TTC549 (cell line): ENCODE data around the gene HK2.
"Not testable (repeated sequence)": the region's sequence is repeated elsewhere in the genome, so short reads cannot be mapped to it uniquely, and the experiment has no call there.

Source experiments
- FAIRE-seq: peaks from 2 replicates; lab custom pipeline; 2012; peaks lifted over from hg19 to GRCh38; lab: Jason Lieb, UNC

Gene HK2

DNA sequence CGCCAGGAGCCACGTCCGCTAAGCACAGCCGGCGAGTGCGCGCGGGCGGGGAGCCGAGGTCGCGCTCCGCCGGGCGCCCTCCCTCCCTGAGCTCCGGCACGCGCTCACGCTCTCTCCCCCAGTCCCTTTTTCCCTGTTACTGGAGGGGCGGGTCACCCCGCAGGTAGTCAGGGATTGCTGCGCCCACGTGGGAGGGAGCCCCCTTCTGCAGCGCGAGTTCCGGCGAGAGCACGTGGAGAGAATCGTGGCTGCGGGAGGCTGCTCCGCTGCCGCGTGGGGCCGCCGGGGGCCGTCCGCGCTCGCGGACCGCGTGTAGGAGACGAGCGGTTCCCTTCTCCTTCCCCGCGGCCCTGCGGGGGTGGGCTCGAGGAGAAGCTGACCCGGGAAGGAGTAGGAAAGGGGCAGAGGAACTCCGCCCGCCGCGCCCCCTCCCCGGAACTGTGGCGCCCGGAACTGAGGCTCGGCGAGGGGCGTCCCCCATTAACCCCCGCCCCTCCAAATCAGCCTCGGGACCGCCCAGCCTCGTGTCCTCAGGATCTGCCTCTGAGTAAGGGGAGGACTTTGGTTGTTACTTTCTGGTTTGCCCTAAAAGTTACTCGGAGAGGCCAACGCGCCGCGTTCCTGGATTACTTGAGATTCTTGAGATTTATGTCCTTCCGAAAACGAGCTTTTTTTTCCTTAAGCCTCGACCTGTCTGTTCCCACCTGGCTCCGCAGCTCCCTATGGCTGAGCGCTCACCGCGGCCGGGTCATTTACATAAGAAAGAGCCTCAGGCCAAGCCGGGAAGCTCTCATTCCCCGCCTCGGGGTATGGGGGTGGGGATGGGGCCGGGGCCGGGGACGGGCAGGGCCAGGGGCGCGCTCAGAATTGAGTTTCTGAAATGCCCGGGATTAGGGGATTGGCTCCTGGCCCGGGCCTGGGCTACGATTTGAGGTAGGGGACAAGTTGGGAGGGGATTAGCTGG is 1.1 kb downstream of the HK2 start:
- FAIRE-seq, result no peak

GRCh38 chr2:74835831-74836674 is 2.1 kb downstream of the HK2 start:
- no peak for FAIRE-seq

GRCh38 chr2:74836675-74837401 is 2.9 kb downstream of the HK2 start:
- FAIRE-seq, result no peak

GRCh38 chr2:74841641-74842040 is 7.7 kb downstream of the HK2 start:
- FAIRE-seq, result no peak

DNA sequence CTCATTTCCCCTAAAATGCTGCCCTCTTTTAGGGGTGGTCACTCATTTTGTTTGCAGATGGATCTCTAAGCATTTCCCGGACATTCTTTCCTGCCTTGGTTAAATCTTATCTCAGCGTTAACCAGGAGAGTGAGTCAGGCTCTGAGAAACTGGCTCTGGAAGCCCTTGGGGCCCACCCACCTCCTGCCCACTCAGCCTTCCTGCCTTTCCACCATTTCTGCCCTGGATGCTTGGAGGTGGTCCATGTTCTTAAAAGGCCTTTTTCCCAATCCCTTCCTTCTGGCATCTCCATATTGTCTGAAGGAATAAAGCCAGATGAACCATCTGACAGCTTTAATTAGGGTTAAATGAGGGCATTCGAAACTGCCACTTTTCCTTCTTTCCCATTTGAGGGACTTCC is 9.5 kb downstream of the HK2 start:
- no peak for FAIRE-seq

DNA sequence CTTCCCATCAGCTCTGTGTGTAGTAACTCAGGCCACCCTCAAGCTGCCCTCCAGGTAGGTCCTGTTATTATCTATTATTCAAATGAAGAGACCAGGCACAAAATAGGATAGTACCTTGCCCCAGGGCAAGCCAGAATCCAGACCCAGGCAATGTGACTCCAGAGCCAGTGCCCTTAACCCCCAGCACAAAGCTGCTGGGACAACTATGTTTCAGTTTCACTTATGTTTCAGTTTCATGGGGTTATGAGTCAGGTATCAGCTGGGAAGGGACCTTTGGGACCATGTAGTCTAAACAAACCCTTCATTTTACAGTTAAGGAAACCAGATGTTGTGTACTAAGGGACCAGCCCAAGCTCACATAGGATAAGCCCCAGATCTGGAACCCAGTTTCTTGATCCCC is 10.0 kb downstream of the HK2 start:
- no peak for FAIRE-seq

GRCh38 chr2:74844752-74845151 is 10.8 kb downstream of the HK2 start:
- no peak for FAIRE-seq

- no peak for FAIRE-seq
Measured at GRCh38 chr2:74845217-74845751, 11.4 kb downstream of the HK2 start.

DNA sequence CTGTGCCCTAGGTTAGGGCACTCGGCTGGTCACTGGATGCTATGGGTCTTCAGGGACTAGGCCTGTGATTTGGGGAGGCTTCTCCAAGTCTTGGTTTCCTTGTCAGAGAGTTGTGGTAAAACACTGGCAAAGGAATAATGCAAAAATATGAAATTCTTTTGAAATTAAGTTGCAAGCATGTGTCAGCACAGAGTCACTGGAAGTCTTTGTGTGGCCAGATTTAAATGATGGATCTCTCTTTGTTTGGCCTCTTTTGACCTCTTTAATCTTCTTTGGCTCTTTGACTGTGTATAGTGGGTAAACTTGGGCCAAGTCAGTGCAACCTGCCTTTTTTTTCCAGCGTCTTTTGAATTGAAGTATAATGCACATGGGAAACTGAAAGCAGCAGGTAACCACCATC is 12.1 kb downstream of the HK2 start:
- FAIRE-seq, result no peak

GRCh38 chr2:74846481-74846880 is 12.6 kb downstream of the HK2 start:
- no peak for FAIRE-seq

GRCh38 chr2:74847070-74847858 is 13.3 kb downstream of the HK2 start:
- no peak for FAIRE-seq

DNA sequence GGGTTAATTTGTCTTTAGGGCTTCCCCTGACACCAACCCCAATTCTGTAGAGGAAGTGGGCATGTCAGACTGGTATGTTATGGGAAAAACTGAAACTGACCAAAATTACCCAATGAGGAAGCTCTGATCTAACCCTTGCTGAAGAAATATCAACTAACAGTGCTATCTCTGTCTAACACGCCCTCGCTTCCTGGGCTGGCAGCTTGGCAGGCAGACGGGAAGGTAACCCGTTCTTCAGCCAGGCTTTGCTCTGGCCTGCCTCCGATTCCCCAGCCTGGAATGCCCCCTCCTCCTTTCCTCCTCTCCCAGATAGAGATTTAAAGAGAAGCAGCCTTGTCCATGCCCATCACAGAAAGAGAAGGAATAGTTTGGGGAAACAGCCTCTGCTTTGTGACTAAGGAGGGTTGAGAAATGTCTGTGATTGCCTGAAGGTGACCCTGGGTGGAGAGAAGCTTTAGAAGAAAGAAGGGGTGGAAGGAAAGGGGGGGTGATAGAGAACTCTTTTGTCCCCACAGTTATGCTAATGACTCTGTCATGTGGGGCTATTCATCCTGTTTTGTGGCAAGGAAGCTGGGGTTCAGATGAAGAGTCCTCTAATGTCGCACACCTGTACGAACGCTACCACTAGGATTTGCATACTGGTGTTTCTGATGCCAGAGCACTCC is 15.4 kb downstream of the HK2 start:
- no peak for FAIRE-seq

DNA sequence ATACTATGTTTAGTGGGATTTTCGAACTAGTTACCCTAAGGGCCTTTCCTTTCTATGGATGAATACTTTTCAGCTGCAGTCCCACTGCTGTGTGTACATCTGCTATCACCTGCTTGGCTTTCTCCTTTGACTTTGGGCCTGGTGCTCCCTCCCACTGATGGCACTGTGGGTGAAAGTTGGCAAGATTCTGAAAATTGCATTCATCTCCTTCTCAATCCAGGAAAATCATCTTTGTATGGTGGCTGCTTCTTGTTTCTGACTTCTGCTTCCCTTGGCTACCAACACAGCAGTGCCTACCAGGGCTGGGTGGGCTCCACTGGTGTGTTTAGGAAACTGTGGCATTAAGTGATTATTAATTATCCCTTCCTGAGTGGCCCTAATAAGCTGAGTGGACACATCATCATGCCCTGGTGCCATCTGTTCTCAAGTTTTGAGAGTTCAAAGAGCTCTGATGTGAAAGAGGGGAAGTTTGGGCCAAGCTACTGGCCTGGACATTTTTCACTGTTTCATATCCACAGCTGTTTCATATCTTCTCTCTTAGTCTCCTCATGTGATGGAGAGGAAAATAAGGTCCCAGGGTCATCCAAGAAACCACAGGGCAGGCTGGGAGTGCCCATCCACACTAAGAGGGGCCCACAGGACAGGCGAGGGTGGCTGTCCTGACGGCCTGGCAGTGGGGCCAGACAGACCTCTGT is 16.7 kb downstream of the HK2 start:
- FAIRE-seq, result no peak

DNA sequence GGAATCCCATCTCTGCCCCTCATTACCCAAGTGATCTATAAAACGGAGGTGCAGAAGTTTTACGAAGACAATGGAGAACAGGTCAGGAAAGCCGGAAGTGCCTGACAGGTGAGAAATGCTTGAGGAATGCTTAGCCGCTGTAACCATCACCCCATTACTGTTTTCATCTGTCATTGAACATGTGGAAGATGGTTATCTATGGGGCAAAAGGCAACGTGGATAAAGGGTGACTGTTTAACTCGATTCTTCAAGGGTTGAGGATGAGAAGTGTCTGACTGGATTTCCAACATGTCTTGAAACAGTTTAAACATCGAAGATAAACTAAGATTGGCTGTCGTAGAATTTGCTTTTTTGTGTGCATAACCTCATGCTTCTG is 17.3 kb downstream of the HK2 start:
- FAIRE-seq, result no peak

DNA sequence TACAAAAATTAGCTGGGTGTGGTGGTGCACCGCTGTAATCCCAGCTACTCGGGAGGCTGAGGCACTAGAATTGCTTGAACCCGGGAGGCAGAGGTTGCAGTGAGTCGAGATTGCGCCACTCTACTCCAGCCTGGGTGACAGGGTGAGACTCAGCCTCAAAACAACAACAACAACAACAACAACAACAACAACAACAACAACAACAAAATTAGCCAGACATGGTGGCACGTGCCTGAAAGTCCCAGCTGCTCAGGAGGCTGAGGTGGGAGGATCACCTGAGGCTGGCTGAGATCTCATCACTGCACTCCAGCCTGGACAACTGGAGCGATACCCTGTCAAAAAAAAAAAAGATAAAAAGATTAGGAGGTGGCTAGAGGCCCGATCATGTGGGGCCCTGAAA is 19.4 kb downstream of the HK2 start:
- FAIRE-seq, result not testable (repeated sequence)

DNA sequence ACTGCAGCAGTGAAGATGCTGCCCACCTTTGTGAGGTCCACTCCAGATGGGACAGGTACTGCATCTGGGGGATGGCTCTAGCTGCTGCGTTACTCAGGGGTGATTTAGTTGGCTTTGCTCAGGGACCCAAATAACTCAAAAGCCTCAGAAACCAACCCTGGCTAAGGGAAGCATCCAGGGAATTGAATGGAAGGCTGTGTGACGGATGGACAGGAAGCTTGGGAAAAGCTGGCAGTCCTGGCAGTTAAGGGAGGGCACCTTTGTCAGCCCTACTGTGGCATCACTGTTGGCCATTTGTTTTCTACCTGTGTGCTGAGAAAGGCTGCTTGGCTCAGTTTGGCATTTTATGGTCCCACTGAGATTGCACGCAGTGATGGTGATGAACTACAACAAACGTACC is 20.5 kb downstream of the HK2 start:
- no peak for FAIRE-seq

DNA sequence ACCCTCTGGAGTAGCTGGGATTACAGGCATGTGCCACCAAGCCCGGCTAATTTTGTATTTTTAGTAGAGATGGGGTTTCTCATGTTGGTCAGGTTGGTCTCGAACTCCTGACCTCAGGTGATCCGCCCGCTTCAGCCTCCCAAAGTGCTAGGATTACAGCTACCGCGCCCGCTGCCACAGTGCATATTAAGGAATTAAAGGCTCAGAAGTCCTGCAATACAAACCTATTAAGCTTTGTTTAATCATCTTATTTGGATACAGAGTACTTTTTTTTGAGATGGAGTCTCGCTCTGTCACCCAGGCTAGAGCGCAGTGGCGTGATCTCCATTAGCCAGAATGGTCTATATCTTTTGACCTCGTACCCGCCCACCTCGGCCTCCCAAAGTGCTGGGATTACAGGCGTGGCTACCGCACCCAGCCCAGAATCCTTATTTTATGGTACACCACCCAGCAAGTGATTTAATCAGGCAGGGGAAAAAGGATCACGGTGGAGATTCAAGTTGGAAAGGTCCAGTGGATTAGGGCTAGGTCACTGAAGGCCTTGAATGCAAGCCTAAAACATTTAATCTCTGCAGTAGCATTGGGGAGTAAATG is 21.3 kb downstream of the HK2 start:
- FAIRE-seq, result not testable (repeated sequence)

- no peak for FAIRE-seq
Measured at GRCh38 chr2:74856004-74856578, 22.2 kb downstream of the HK2 start.

DNA sequence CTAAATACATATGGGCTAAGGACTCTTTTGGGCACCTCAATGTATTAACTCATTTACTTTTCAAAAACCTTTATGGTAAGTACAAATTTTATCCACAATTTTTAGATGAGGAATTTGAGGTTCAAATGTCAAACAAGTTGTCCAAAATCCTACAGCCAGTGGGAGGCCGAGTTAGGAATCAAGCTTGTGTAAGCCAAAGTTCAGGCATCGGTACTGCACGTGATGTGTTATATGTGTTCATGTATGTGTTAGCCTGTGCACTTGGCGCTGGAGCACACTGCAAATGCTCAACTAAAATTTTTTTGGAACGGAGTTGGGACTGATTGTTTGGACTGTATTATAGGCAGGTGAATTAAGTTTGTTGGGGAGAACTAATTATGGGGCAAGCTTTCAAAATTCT is 22.7 kb downstream of the HK2 start:
- no peak for FAIRE-seq

- no peak for FAIRE-seq
Measured at GRCh38 chr2:74857215-74857614, 23.3 kb downstream of the HK2 start.
